NCI-H146 (cell line): ENCODE measurements around the gene FRMD4A.

Source experiments
- DNase-seq: peaks from one replicate; lab custom pipeline; 2025; lab: John Stamatoyannopoulos, UW

FRMD4A gene

GRCh38 chr10:13700473-13701144 lies 630.1 kb downstream of the FRMD4A start:
- peak; percentile 49 for DNase-seq

- no peak for DNase-seq
These were observed 631.5 kb downstream of the FRMD4A start for GRCh38 chr10:13699216-13699615.

GRCh38 chr10:13698217-13698616 lies 632.5 kb downstream of the FRMD4A start:
- DNase-seq = no peak

GRCh38 chr10:13696071-13696470 lies 634.7 kb downstream of the FRMD4A start:
- DNase-seq = no peak

GRCh38 chr10:13695588-13695987 lies 635.1 kb downstream of the FRMD4A start:
- DNase-seq = no peak

- no peak for DNase-seq
These were observed 636.7 kb downstream of the FRMD4A start for GRCh38 chr10:13693783-13694700.

- peak; percentile 98 for DNase-seq
These were observed 640.4 kb downstream of the FRMD4A start for GRCh38 chr10:13690281-13690825.

- peak; percentile 25 for DNase-seq
These were observed 644.4 kb downstream of the FRMD4A start for GRCh38 chr10:13686331-13686752.

GRCh38 chr10:13685885-13686284 lies 644.8 kb downstream of the FRMD4A start:
- DNase-seq = no peak

GRCh38 chr10:13684806-13685482 lies 645.8 kb downstream of the FRMD4A start:
- DNase-seq = no peak

GRCh38 chr10:13684252-13684791 lies 646.4 kb downstream of the FRMD4A start:
- DNase-seq = no peak

GRCh38 chr10:13683017-13683416 lies 647.7 kb downstream of the FRMD4A start:
- no peak for DNase-seq

GRCh38 chr10:13681960-13682359 lies 648.8 kb downstream of the FRMD4A start:
- DNase-seq = no peak

- DNase-seq = no peak
These were observed 649.2 kb downstream of the FRMD4A start for GRCh38 chr10:13681528-13681927.

GRCh38 chr10:13681095-13681494 lies 649.6 kb downstream of the FRMD4A start:
- peak; percentile 86 for DNase-seq

- no peak for DNase-seq
These were observed 652.5 kb downstream of the FRMD4A start for GRCh38 chr10:13678101-13678843.

- no peak for DNase-seq
These were observed 655.8 kb downstream of the FRMD4A start for GRCh38 chr10:13674645-13675588.

GRCh38 chr10:13673156-13673555 lies 657.6 kb downstream of the FRMD4A start:
- DNase-seq = no peak

GRCh38 chr10:13672548-13672947 lies 658.2 kb downstream of the FRMD4A start:
- no peak for DNase-seq

- DNase-seq = no peak
These were observed 658.8 kb downstream of the FRMD4A start for GRCh38 chr10:13671904-13672303.
